H1 (cell line): Measurements from ENCODE around the gene MBD3L5. TPM values are rescaled to one million over a fixed set of nuclear protein-coding genes. Genes with fewer than 3 reads are reported as not detected.
"Not testable (repeated sequence)": the region's sequence is repeated elsewhere in the genome, so short reads cannot be mapped to it uniquely, and the experiment has no call there.

ENCODE experiments used
- CTCF ChIA-PET: fragments of 300-600 bp; sonication (Branson Sonifier 250); formaldehyde crosslinking; loops from one replicate; lab custom pipeline; 2021; ENCODE audit not compliant: partially characterized antibody; lab: Charles Lee
- POLR2A ChIA-PET: fragments of 300-600 bp; sonication (Branson Sonifier 250); formaldehyde crosslinking; loops from one replicate; lab custom pipeline; 2021; ENCODE audit warnings: inconsistent platforms; ENCODE audit not compliant: partially characterized antibody; lab: Charles Lee
- DNase-seq, 2 experiments: peaks; one replicate each; pipeline versions ENCODE4 v3.0.0 to v3.0.0-alpha.2; 2010 to 2022; ENCODE audit warnings: low spot score in 2 of 2, low read depth in 1 of 2, mixed read lengths in 1 of 2
- FAIRE-seq: peaks from 2 replicates; lab custom pipeline; 2011; peaks lifted over from hg19 to GRCh38; lab: Jason Lieb, UNC
- H2AFZ ChIP-seq: 2 replicates; pipeline ENCODE4 v1.8.1; 2012; ENCODE audit warnings: low read length, inconsistent platforms
- H2AK5ac ChIP-seq: 2 replicates; pipeline ENCODE4 v1.6.1; 2013; ENCODE audit warnings: low read depth, low read length
- H2BK120ac ChIP-seq: replicated peaks from 2 replicates; pipeline ENCODE3; 2013; ENCODE audit warnings: low read depth, low read length, inconsistent platforms
- H2BK12ac ChIP-seq: 2 replicates; pipeline ENCODE4 v1.6.1; 2013; ENCODE audit warnings: low read depth, low read length
- H2BK15ac ChIP-seq: 2 replicates; pipeline ENCODE4 v1.6.1; 2013; ENCODE audit warnings: low read length
- H2BK20ac ChIP-seq: 2 replicates; pipeline ENCODE4 v1.6.1; 2013; ENCODE audit warnings: low read length
- H2BK5ac ChIP-seq: 2 replicates; pipeline ENCODE4 v1.6.1; 2013; ENCODE audit warnings: low read depth, low read length
- H3K14ac ChIP-seq: 2 replicates; pipeline ENCODE4 v1.6.1; 2013; ENCODE audit warnings: inconsistent platforms; ENCODE audit not compliant: insufficient read length
- H3K18ac ChIP-seq: 2 replicates; pipeline ENCODE4 v1.6.1; 2013; ENCODE audit warnings: low read length; ENCODE audit errors: extremely low read depth
- H3K23ac ChIP-seq: 2 replicates; pipeline ENCODE4 v1.6.1; 2013; ENCODE audit warnings: inconsistent platforms; ENCODE audit not compliant: insufficient read length
- H3K23me2 ChIP-seq: 2 replicates; pipeline ENCODE4 v1.6.1; 2013; ENCODE audit warnings: low read depth, low read length
- H3K27ac ChIP-seq: 2 replicates; pipeline ENCODE4 v1.6.1; 2011; ENCODE audit warnings: low read depth, low read length, inconsistent platforms
- H3K27me3 ChIP-seq, 4 experiments: replicated peaks in 1 of 4; 1 replicate in 1 of 4; 2 replicates in 3 of 4; pipeline versions ENCODE4 v1.6.1 to v1.8.1; 2011 to 2013; ENCODE audit warnings: low read length in 3 of 4, mild to moderate bottlenecking in 3 of 4, inconsistent platforms in 2 of 4, mixed read lengths in 2 of 4, moderate library complexity in 1 of 4; ENCODE audit not compliant: control insufficient read depth in 3 of 4, insufficient read depth in 3 of 4; ENCODE audit errors: extremely low read depth in 1 of 4
- H3K36me3 ChIP-seq, 4 experiments: 2 replicates each; pipeline versions ENCODE4 v1.6.1 to v1.8.1; 2011 to 2013; ENCODE audit warnings: mild to moderate bottlenecking in 4 of 4, low read length in 3 of 4, moderate library complexity in 2 of 4, control low read depth in 1 of 4, inconsistent platforms in 1 of 4; ENCODE audit not compliant: insufficient read depth in 4 of 4, control insufficient read depth in 2 of 4
- H3K4ac ChIP-seq: replicated peaks from 2 replicates; pipeline ENCODE3; 2013; ENCODE audit warnings: low read length, low read depth, mixed read lengths, inconsistent platforms; ENCODE audit not compliant: insufficient read length
- H3K4me1 ChIP-seq, 4 experiments: replicated peaks in 1 of 4; 1 replicate in 1 of 4; 2 replicates in 3 of 4; pipeline versions ENCODE4 v1.6.1 to v1.8.1; 2011 to 2013; ENCODE audit warnings: low read length in 3 of 4, inconsistent platforms in 2 of 4, mixed read lengths in 1 of 4; ENCODE audit not compliant: insufficient read depth in 4 of 4, control insufficient read depth in 3 of 4
- H3K4me2 ChIP-seq, 2 experiments: 2 replicates each; pipeline versions ENCODE4 v1.6.1 to v1.8.1; 2011 to 2013; ENCODE audit warnings: low read depth in 2 of 2, low read length in 2 of 2, control low read depth in 1 of 2, inconsistent platforms in 1 of 2, mild to moderate bottlenecking in 1 of 2; ENCODE audit not compliant: insufficient read depth in 1 of 2
- H3K4me3 ChIP-seq, 4 experiments: fragments of 200-600, 300-600 bp in 1 of 4; sonication (generic), shearing (Covaris generic), sonication (Bioruptor Twin) in 1 of 4; 2 replicates each; pipeline versions ENCODE4 v1.5.1 to v1.8.1; 2011 to 2016; ENCODE audit warnings: low read length in 4 of 4, low read depth in 3 of 4, control low read depth in 2 of 4, inconsistent platforms in 2 of 4, mild to moderate bottlenecking in 2 of 4, mixed read lengths in 1 of 4, moderate library complexity in 1 of 4; ENCODE audit not compliant: insufficient read depth in 2 of 4; ENCODE audit errors: extremely low read depth in 1 of 4
- H3K56ac ChIP-seq: replicated peaks from 2 replicates; pipeline ENCODE3; 2013; ENCODE audit warnings: low read depth, mild to moderate bottlenecking, mixed read lengths, low read length, inconsistent platforms; ENCODE audit not compliant: insufficient read length
- H3K79me1 ChIP-seq: 2 replicates; pipeline ENCODE4 v1.6.1; 2013; ENCODE audit warnings: low read depth, low read length, control low read depth
- H3K79me2 ChIP-seq, 2 experiments: 2 replicates each; pipeline versions ENCODE4 v1.6.1 to v1.8.1; 2012 to 2013; ENCODE audit warnings: low read length in 2 of 2, mild to moderate bottlenecking in 2 of 2, inconsistent platforms in 1 of 2; ENCODE audit not compliant: insufficient read depth in 2 of 2, control insufficient read depth in 1 of 2
- H3K9ac ChIP-seq, 4 experiments: replicated peaks in 1 of 4; 1 replicate in 1 of 4; 2 replicates in 3 of 4; pipeline versions ENCODE4 v1.6.1 to v1.8.1; 2011 to 2013; ENCODE audit warnings: low read depth in 3 of 4, low read length in 3 of 4, control low read depth in 2 of 4, mild to moderate bottlenecking in 2 of 4, moderate library complexity in 2 of 4, inconsistent platforms in 1 of 4; ENCODE audit errors: extremely low read depth in 1 of 4
- H3K9me3 ChIP-seq, 2 experiments: 2 replicates each; pipeline versions ENCODE4 v1.6.1 to v1.8.1; 2012 to 2013; ENCODE audit warnings: mild to moderate bottlenecking in 2 of 2, moderate library complexity in 2 of 2, control low read depth in 1 of 2, inconsistent platforms in 1 of 2, low read depth in 1 of 2, low read length in 1 of 2, mixed read lengths in 1 of 2; ENCODE audit not compliant: insufficient read depth in 2 of 2
- H4K20me1 ChIP-seq, 2 experiments: replicated peaks in 1 of 2; 2 replicates each; pipeline versions ENCODE3 to v1.8.1; 2011 to 2013; ENCODE audit warnings: inconsistent platforms in 2 of 2, low read length in 2 of 2, mild to moderate bottlenecking in 1 of 2; ENCODE audit not compliant: insufficient read depth in 2 of 2, control insufficient read depth in 1 of 2
- H4K5ac ChIP-seq: 2 replicates; pipeline ENCODE4 v1.6.1; 2013; ENCODE audit warnings: low read length, low read depth, mixed read lengths, inconsistent platforms; ENCODE audit not compliant: insufficient read length
- H4K8ac ChIP-seq: 2 replicates; pipeline ENCODE4 v1.8.0; 2013; ENCODE audit warnings: mild to moderate bottlenecking, moderate library complexity, low read length, inconsistent platforms; ENCODE audit not compliant: insufficient read depth; ENCODE audit errors: extremely low read depth
- H4K91ac ChIP-seq: replicated peaks from 2 replicates; pipeline ENCODE3; 2013; ENCODE audit warnings: low read length, mixed read lengths, inconsistent platforms; ENCODE audit not compliant: insufficient read length
- WGBS, 2 experiments: shearing (Covaris generic) in 1 of 2; methylation state at CpG; one replicate each; pipeline versions ENCODE4 v1.1.6 to v1.1.7; 2013 to 2015; ENCODE audit warnings: low lambda C conversion rate in 2 of 2, mixed read lengths in 2 of 2, inconsistent platforms in 1 of 2, low coverage in 1 of 2, missing lambda C conversion rate in 1 of 2; ENCODE audit not compliant: insufficient replicate concordance in 2 of 2, insufficient coverage in 1 of 2, insufficient read length in 1 of 2; ENCODE audit errors: extremely low coverage in 1 of 2, missing lambda C conversion rate in 1 of 2; 5-methylcytosine and 5-hydroxymethylcytosine counted together
- long read RNA-seq, 2 experiments: library from RNA in 1 of 2; library from capped mRNA in 1 of 2; stranded (forward); transcript quantifications; one replicate each; pipeline ENCODE4 v2.0.0, GENCODE V29; 2021; ENCODE audit warnings: inconsistent platforms in 1 of 2
- polyA minus RNA-seq, 3 experiments: library from RNA; depleted of rRNA, polyadenylated mRNA; stranded (reverse); fragments of >200 nt; gene quantifications; 1 replicate in 2 of 3; 2 replicates in 1 of 3; pipeline ENCODE4 v1.2.3, GENCODE V29; 2011
- polyA plus RNA-seq, 7 experiments: library from polyadenylated mRNA; depleted of rRNA in 3 of 7; stranded (reverse) in 5 of 7; unstranded in 2 of 7; fragments of >200 nt in 5 of 7; fragments of 200-250 nt in 2 of 7; gene quantifications; 1 replicate in 5 of 7; 2 replicates in 1 of 7; 4 replicates in 1 of 7; pipeline versions ENCODE4 v1.2.1 to v1.2.3, GENCODE V29; 2011 to 2013; ENCODE audit warnings: missing spikeins in 2 of 7, mixed read lengths in 2 of 7
- total RNA-seq: library from RNA; stranded (reverse); fragmentation: NEBNext Ultra II Directional; extraction: Animal tissue kit (Norgen Biotek cat#: 25700); gene quantifications from 2 replicates; pipeline ENCODE4 v1.2.1, GENCODE V29; 2021

The MBD3L5 gene
- total RNA-seq (not detected in 2 replicates), polyA plus RNA-seq (2011; rRNA removed) (not detected in 2 replicates), polyA minus RNA-seq (2011; rRNA and poly(A)+ RNA removed) (not detected in 2 replicates)
- not detected for polyA plus RNA-seq (2011; cell fraction: cytosol; rRNA removed)
- not detected for polyA plus RNA-seq (2011; cell fraction: nucleus; rRNA removed)
- polyA plus RNA-seq (2012, experiment 1 of 2) = not detected in 4 replicates
- not detected for polyA plus RNA-seq (2012, experiment 2 of 2)
- polyA plus RNA-seq (2013, experiment 1 of 2) = not detected
- not detected for polyA plus RNA-seq (2013, experiment 2 of 2)
- not detected for polyA minus RNA-seq (2011; cell fraction: cytosol; rRNA and poly(A)+ RNA removed)
- not detected for polyA minus RNA-seq (2011; cell fraction: nucleus; rRNA and poly(A)+ RNA removed)
- long read RNA-seq, experiment 1 = 0 reads
- long read RNA-seq, experiment 2 = 0 reads

GRCh38 chr19:7030278-7030677 is at the start of gene MBD3L5:
MBD3L5 (plus strand) TSS chr19:7030578; CDS start chr19:7030612, 34 bp downstream.
- H3K9ac ChIP-seq, H3K23ac ChIP-seq, H4K5ac ChIP-seq, H2BK15ac ChIP-seq, H4K20me1 ChIP-seq, H3K4me2 ChIP-seq, H3K4ac ChIP-seq, DNase-seq, H3K14ac ChIP-seq, H3K79me2 ChIP-seq, H2AK5ac ChIP-seq, H4K91ac ChIP-seq, H3K36me3 ChIP-seq, H3K56ac ChIP-seq, CTCF ChIA-PET, H2BK120ac ChIP-seq, H4K8ac ChIP-seq, POLR2A ChIA-PET, H2BK20ac ChIP-seq, H3K4me1 ChIP-seq, H3K27ac ChIP-seq, H3K18ac ChIP-seq, H3K27me3 ChIP-seq, FAIRE-seq, H2AFZ ChIP-seq, H3K79me1 ChIP-seq, H3K4me3 ChIP-seq, H2BK12ac ChIP-seq, H3K23me2 ChIP-seq, H2BK5ac ChIP-seq, H3K9me3 ChIP-seq: not testable (repeated sequence)
- WGBS, 2 experiments = no CpG with 5 or more reads among the region's 9 CpGs
